Measurements from ENCODE around the gene CDCA7. TPM values are rescaled to one million over a fixed set of nuclear protein-coding genes. Genes with fewer than 3 reads are reported as not detected.

The CDCA7 gene
- polyA plus RNA-seq, 1 of the 3 experiments (the other 2 are of a cell fraction), result 19.1 TPM

- peaks cover 23% of the 10 kb centered on the region for H3K27me3 ChIP-seq (ENCODE audit: insufficient read depth)
- no peak overlapping the region for H2AFZ ChIP-seq (ENCODE audit: low read depth)
- CTCF ChIA-PET, result no interaction called here
- H3K4me1 ChIP-seq (ENCODE audit: control insufficient read depth in 1 of 2, insufficient read depth in 2 of 2, low read depth in 1 of 2, low read length in 1 of 2), result no peaks in the 10 kb centered on the region
- no peaks in the 10 kb centered on the region for H3K36me3 ChIP-seq (replicated peaks in 1 of 2; ENCODE audit: control insufficient read depth in 1 of 2, insufficient read depth in 2 of 2, low read length in 1 of 2)
- 82% methylated on average over 16 of the region's 16 CpGs for WGBS (ENCODE audit: low lambda C conversion rate)
- no peaks in the 10 kb centered on the region for H3K79me2 ChIP-seq (ENCODE audit: insufficient read depth)
- POLR2A ChIA-PET, result no interaction called here
- H3K4me3 ChIP-seq (ENCODE audit: low read depth in 2 of 2, low read length in 1 of 2), result no peak overlapping the region
- no peak overlapping the region for H3K9ac ChIP-seq
- H3K9me2 ChIP-seq, result no peaks in the 10 kb centered on the region
- no peaks in the 10 kb centered on the region for H3F3A ChIP-seq (replicated peaks; ENCODE audit: insufficient read depth)
- no peak overlapping the region for H3K27ac ChIP-seq (ENCODE audit: low read depth in 2 of 2, low read length in 1 of 2)
- TF ChIP-seq POLR2AphosphoS5 (IDR thresholded peaks at IDR 0.05; ENCODE audit: low read depth, low read length) (no peak), MEF2A (IDR thresholded peaks at IDR 0.05; ENCODE audit: borderline replicate concordance, low read depth) (no peak), ELF1 (IDR thresholded peaks at IDR 0.05) (no peak), EZH2phosphoT487 (IDR thresholded peaks at IDR 0.05; ENCODE audit: borderline replicate concordance, low read depth) (no peak), TAF1 (IDR thresholded peaks at IDR 0.05; ENCODE audit: borderline replicate concordance, low read depth, low read length) (no peak), NFIC (IDR thresholded peaks at IDR 0.05; ENCODE audit: borderline replicate concordance) (no peak), CHD2 (IDR thresholded peaks at IDR 0.05; ENCODE audit: low read length, partially characterized antibody) (no peak), FOXJ3 (CRISPR knock-in tag; IDR thresholded peaks at IDR 0.05) (no peak), SMC3 (IDR thresholded peaks at IDR 0.05; ENCODE audit: low read depth, low read length) (no peak), GATA2 (CRISPR knock-in tag; IDR thresholded peaks at IDR 0.05) (no peak), RCOR1 (IDR thresholded peaks at IDR 0.05; ENCODE audit: low read length) (no peak), RAD21 (IDR thresholded peaks at IDR 0.05; ENCODE audit: low read length) (no peak), PBX3 (IDR thresholded peaks at IDR 0.05) (no peak), USF1 (IDR thresholded peaks at IDR 0.05; ENCODE audit: borderline replicate concordance, low read depth) (no peak), YY1 (IDR thresholded peaks at IDR 0.05; ENCODE audit: low read depth) (no peak), EP300 (IDR thresholded peaks at IDR 0.05; ENCODE audit: borderline replicate concordance in 1 of 2, low read depth in 1 of 2, low read length in 1 of 2) (no peak), MXI1 (IDR thresholded peaks at IDR 0.05; ENCODE audit: low read depth, low read length) (no peak), MAX (IDR thresholded peaks at IDR 0.05; ENCODE audit: low read depth) (no peak)
- DNase-seq, result no peak
- H3K4me2 ChIP-seq, result no peak overlapping the region
- H3K9me3 ChIP-seq, result no peaks in the 10 kb centered on the region
- no peaks in the 10 kb centered on the region for H4K20me1 ChIP-seq (ENCODE audit: insufficient read depth)
Observed at GRCh38 chr2:173395567-173396351, 41.1 kb downstream of the CDCA7 start.
